Gastrocnemius medialis (tissue), 4 donors: ENCODE measurements around the gene ZNF747. TPM values are rescaled to one million over a fixed set of nuclear protein-coding genes. Genes with fewer than 3 reads are reported as not detected.

Source experiments
- ATAC-seq, 2 donors: fragments of 150-250 bp; one replicate each; pipeline ENCODE4 v1.9.1; 2016
- DNase-seq, 2 donors: peaks; one replicate each; pipeline ENCODE4 v3.0.0-alpha.2; 2019
- H3K27ac ChIP-seq, 4 donors: fragments of 200-600 bp; sonication (generic); 1 replicate in 1 of 4; 2 replicates in 3 of 4; pipeline ENCODE4 v1.5.1; 2016 to 2018; ENCODE audit warnings: mild to moderate bottlenecking in 2 of 4, moderate library complexity in 1 of 4
- H3K27me3 ChIP-seq, 3 donors: fragments of 200-600 bp; sonication (generic) in 2 of 3; 1 replicate in 1 of 3; 2 replicates in 2 of 3; pipeline versions ENCODE4 v1.5.1 to v1.6.0; 2016 to 2019; ENCODE audit warnings: mild to moderate bottlenecking in 1 of 3, moderate library complexity in 1 of 3
- H3K36me3 ChIP-seq, 2 donors: fragments of 200-600 bp; sonication (generic) in 1 of 2; one replicate each; pipeline ENCODE4 v1.5.1; 2017 to 2018
- H3K4me1 ChIP-seq, 2 donors: fragments of 200-600 bp; sonication (generic) in 1 of 2; one replicate each; pipeline ENCODE4 v1.5.1; 2016 to 2017; ENCODE audit warnings: mild to moderate bottlenecking in 2 of 2
- H3K4me3 ChIP-seq, 4 donors: fragments of 200-600 bp; sonication (generic) in 3 of 4; 1 replicate in 1 of 4; 2 replicates in 3 of 4; pipeline ENCODE4 v1.5.1; 2016 to 2019; ENCODE audit warnings: mild to moderate bottlenecking in 2 of 4
- H3K9me3 ChIP-seq, 3 donors: fragments of 200-600 bp; sonication (generic) in 2 of 3; 1 replicate in 1 of 3; 2 replicates in 2 of 3; pipeline ENCODE4 v1.5.1; 2016 to 2019
- CTCF ChIP-seq, 5 experiments: fragments of 450-650 bp in 3 of 5; fragments of 200-600 bp in 2 of 5; sonication (generic) in 2 of 5; IDR thresholded peaks in 4 of 5; conservative IDR thresholded peaks in 1 of 5; 1 replicate in 4 of 5; 2 replicates in 1 of 5; pipeline ENCODE4 v1.5.1; 2016 to 2019; ENCODE audit warnings: antibody characterized with exemption in 5 of 5, mild to moderate bottlenecking in 3 of 5, moderate library complexity in 3 of 5
- POLR2A ChIP-seq, 2 donors: fragments of 450-650 bp; IDR thresholded peaks; one replicate each; pipeline ENCODE4 v1.6.1; 2017; ENCODE audit warnings: antibody characterized with exemption in 2 of 2, mild to moderate bottlenecking in 2 of 2, moderate library complexity in 2 of 2
- in situ Hi-C, 4 donors: fragments of 200-750 bp; cut with MboI; loops; one replicate each; pipeline versions ENCODE4 v1.15.0 to v1.8.0; 2017; ENCODE audit warnings: low sequenced_read_pairs in 4 of 4
- intact Hi-C: fragments of 100-400 bp; cut with DNase I; formaldehyde crosslinking; loops from one replicate; pipeline ENCODE4 v1.15.1; 2023; ENCODE audit warnings: low total_unique reads
- total RNA-seq, 4 donors: library from RNA; depleted of rRNA; stranded (reverse); fragments of >200 nt; gene quantifications; one replicate each; pipeline versions ENCODE4 v1.1.0 to v1.2.3, GENCODE V29; 2016

ZNF747 gene
- total RNA-seq, 4 donors from 2014 or later: 8.6 to 17.5 (median 13.1) TPM

DNA sequence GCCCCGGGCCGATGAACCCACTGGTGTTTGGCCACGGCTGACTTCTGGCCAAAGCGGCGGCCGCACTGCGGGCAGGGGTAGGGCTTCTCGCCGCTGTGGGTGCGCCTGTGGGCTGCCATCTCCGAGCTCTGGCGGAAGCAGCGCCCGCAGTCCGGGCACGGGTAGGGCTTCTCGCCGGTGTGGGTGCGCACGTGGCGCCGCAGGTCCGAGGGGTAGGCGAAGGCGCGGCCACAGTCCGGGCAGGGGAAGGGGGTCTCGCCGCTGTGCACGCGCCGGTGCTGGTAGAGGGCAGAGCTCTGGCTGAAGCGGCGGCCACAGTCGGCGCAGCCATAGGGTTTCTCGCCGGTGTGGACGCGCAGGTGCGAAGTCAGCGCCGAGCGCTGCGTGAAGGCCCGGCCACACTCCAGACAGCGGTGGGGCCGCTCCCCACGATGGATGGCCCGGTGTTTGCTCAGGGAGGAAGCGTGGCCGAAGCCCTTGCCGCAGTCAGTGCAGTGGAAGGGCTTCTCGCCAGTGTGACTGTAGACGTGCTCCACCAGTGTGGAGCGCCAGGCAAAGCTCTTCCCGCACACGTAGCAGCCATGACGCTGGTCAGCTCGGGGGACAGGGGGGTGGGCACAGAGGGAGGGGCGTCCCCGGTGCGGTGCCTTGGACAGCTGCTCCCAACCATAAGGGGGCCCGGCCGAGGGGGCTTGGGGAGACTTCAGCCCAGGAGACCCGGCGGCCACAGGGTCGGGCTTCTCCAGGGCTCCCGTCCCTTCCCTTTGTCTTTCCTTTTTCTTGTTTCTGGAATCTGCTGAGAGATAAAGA lies 20.9 kb upstream of the ZNF747 start:
- peaks cover 28 to 29% of the 10 kb centered on the region in 2 donors for H3K4me1 ChIP-seq
- intact Hi-C loops: loop anchor here (10.0 kb wide), 1 partner anchor 71 kb away; no protein-coding TSS in a partner anchor
- H3K4me3 ChIP-seq: no peak overlapping the region

GRCh38 chr16:30554557-30555314 lies 20.1 kb upstream of the ZNF747 start:
- Histone ChIP-seq H3K9me3 (no peaks in the 10 kb centered on the region), H3K27ac (peak overlapping the region in 1 of 4 donors; percentile 99), H3K27me3 (no peaks in the 10 kb centered on the region), H3K4me1 (peaks cover 28 to 29% of the 10 kb centered on the region in 2 donors), H3K36me3 (peaks cover 0 to 14% of the 10 kb centered on the region in 2 donors), H3K4me3 (no peak overlapping the region)
- ATAC-seq (no peak), DNase-seq (no peak)
- TF ChIP-seq CTCF (IDR thresholded peaks at IDR 0.05 in 4 of 5, conservative IDR thresholded peaks at IDR 0.05 in 1 of 5) (no peak), POLR2A (IDR thresholded peaks at IDR 0.05) (no peak)
- intact Hi-C loops (loop anchor here (10.0 kb wide), 1 partner anchor 70 kb away; no protein-coding TSS in a partner anchor), in situ Hi-C loops (no loop called here)

More for the DNA sequence above, 20.9 kb upstream of the ZNF747 start:
- no peaks in the 10 kb centered on the region for H3K9me3 ChIP-seq
- DNase-seq: no peak
- ATAC-seq: no peak
- H3K36me3 ChIP-seq: peaks cover 0 to 14% of the 10 kb centered on the region in 2 donors
- H3K27ac ChIP-seq: peak overlapping the region in 3 of 4 donors; percentile 98 to 99 (median 99)
- no peaks in the 10 kb centered on the region for H3K27me3 ChIP-seq
- TF ChIP-seq CTCF (IDR thresholded peaks at IDR 0.05 in 4 of 5, conservative IDR thresholded peaks at IDR 0.05 in 1 of 5) (no peak), POLR2A (IDR thresholded peaks at IDR 0.05) (no peak)
- in situ Hi-C loops: no loop called here

DNA sequence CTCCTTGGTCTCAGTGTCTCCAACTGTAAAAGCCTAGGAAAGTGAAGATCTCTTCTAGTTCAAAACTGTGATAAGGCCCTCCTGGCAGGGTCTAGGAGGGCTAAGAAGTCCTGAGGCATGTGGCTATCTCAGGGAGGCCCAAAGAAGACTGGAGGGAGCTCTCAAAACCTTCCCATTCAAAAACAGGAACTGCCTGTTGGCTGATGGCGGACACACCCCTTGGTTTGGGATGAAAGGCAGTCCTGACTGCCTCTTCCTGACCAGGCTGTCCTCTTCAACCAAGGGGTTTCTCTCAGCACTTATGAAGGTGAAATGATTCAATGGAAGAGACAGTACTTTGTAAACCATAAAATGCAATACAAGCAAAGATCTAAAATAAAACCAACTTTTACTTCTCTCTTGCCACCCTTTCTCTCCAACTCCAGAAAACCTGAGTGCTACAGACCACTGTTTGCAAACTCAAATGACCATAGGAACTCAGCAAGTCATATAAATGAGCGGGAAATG lies 18.8 kb upstream of the ZNF747 start:
- no peak for DNase-seq
- intact Hi-C loops: loop anchor here (10.0 kb wide), 1 partner anchor 69 kb away; no protein-coding TSS in a partner anchor
- no peak for ATAC-seq
- no peak for TF ChIP-seq POLR2A (IDR thresholded peaks at IDR 0.05)
- TF ChIP-seq CTCF (IDR thresholded peaks at IDR 0.05 in 4 of 5, conservative IDR thresholded peaks at IDR 0.05 in 1 of 5): no peak
- H3K27ac ChIP-seq: peak overlapping the region in 3 of 4 donors; percentile 25 to 99 (median 47)
- no peak overlapping the region for H3K4me3 ChIP-seq
- H3K27me3 ChIP-seq: no peaks in the 10 kb centered on the region
- no peaks in the 10 kb centered on the region for H3K9me3 ChIP-seq
- H3K4me1 ChIP-seq: peaks cover 25 to 29% of the 10 kb centered on the region in 2 donors
- in situ Hi-C loops: no loop called here
- H3K36me3 ChIP-seq: peaks cover 0 to 14% of the 10 kb centered on the region in 2 donors

DNA sequence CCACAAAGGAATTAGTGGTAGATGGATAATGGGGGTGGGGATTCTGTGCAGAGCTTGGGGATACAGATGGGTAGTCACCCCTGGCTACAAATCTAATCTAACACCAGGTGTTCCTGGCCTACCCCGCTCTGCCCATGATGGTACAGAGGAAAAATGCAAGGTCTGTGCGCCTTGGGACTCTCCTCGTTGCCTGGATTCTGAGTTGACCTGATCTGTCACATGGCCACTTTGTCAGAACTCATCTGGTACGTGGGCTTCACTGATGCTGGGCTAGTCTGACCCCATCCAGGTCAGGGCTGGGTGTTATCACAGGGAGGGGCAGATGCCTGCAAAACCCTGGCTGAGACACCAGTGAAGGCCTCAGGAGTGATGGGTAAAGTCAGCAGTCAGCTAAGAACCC lies 18.3 kb upstream of the ZNF747 start:
- intact Hi-C loops: loop anchor here (10.0 kb wide), 1 partner anchor 68 kb away; no protein-coding TSS in a partner anchor
- DNase-seq (no peak), ATAC-seq (no peak)
- in situ Hi-C loops: no loop called here
- no peaks in the 10 kb centered on the region for H3K27me3 ChIP-seq
- peak overlapping the region in 3 of 4 donors; percentile 25 to 99 (median 47) for H3K27ac ChIP-seq
- no peak overlapping the region for H3K4me3 ChIP-seq
- peaks cover 0 to 14% of the 10 kb centered on the region in 2 donors for H3K36me3 ChIP-seq
- peaks cover 25 to 29% of the 10 kb centered on the region in 2 donors for H3K4me1 ChIP-seq
- no peaks in the 10 kb centered on the region for H3K9me3 ChIP-seq
- no peak for TF ChIP-seq POLR2A (IDR thresholded peaks at IDR 0.05)
- no peak for TF ChIP-seq CTCF (IDR thresholded peaks at IDR 0.05 in 4 of 5, conservative IDR thresholded peaks at IDR 0.05 in 1 of 5)
